HG02763 (cell line): ENCODE data around the gene CA7.
"Not testable (repeated sequence)": the region's sequence is repeated elsewhere in the genome, so short reads cannot be mapped to it uniquely, and the experiment has no call there.

ENCODE experiments used
- ATAC-seq: cut with Tn5 transposase; IDR thresholded peaks from one replicate; pipeline ENCODE4 v1.9.1; 2021; ENCODE audit warnings: mild to moderate bottlenecking, moderate library complexity; ENCODE audit not compliant: unreplicated experiment

CA7 gene

DNA sequence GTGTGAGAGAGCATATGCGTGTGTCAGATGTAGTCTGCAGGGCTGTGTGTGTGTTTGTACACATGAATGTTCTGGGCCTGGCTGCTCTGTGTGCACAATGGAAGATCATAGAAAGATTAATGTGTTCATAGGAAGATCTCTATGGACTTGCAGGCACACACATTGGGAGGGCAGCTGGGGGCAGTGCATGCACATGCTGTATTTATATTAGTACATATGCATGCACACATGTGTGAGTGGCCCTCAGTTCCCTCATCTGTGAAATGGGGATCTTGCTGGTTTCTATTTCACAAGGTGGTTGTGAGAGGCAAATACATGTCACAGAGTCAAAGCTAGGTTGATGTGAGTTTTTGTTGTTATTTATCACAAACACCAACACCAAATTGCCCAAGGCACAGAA is 2.1 kb downstream of the CA7 start:
- ATAC-seq, result no peak

DNA sequence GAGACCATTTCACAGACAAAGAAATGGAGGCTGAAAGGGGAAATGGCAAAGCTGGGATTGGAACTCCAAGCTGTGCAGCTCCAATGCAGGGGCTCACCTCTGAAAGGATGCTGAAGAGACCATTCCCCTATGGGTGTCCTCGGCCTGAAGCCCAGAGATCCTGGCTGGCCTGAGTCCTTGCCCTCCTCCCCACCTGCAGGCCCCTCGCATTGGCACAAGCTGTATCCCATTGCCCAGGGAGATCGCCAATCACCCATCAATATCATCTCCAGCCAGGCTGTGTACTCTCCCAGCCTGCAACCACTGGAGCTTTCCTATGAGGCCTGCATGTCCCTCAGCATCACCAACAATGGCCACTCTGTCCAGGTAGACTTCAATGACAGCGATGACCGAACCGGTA is 2.6 kb downstream of the CA7 start:
- ATAC-seq, result no peak

DNA sequence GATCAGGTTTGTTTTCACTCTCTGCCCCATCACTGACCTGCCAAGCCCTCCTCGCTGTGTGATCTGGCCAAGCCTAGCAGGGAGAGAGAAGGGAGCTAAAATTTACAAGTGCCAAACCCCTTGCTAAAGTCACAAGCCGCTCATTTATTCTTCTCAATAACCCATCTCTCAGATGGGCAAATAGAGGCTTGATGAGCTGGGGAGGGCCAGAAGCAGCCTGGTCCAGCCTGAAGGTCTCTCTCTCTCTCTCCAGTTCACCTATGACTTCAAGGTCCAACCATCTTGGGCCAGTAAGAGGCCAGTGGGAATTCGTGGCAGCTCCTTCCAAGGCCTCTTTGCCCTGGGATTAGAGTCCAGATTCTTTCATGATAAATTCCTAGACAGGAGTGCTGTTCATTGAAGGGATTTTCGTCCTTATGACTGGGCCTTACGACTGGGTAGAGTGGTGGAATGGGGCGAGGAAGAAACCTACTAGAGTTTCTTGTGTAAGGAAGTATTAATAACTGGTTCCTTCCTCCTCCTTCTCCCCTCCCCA is 3.4 kb downstream of the CA7 start:
- ATAC-seq, result no peak

DNA sequence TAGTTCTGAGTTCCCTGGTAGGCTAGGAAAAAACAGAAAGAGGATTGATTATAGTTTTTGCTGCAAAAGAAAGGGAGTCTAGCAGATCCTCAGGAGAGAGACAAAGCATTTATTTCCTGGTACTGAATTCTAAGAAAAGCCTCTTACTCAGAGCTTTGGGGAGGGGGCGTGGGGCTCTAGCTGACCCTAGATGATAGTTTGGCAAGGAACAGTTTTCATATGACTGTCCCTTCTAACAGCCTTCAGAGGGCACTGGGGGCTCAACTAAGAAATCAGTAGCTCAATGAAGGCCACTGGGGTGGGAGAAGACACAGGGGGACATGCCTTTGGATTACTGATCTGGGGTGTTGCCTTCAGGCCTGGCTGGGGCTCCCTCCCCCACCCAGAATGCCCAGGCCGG is 4.0 kb downstream of the CA7 start:
- ATAC-seq, result no peak

DNA sequence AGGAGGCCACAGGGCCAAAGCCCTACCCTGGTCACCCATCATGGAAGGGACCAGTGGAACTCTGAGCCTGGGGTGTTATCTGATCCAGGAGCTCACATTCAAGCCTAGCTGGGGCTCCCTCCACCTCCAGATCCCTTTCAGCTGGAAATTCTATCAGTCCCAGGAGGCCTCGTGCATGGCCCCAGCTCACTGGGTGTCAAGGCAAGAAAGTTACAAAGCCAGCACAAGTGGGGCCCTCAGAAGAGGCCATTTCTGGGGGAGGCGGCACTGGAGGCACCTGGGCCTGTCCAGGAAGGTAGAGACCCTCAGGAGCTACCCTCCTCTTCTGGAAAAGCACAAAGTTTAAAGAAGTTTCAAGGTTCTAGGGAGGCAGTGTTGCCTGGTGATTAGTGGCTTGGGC is 4.8 kb downstream of the CA7 start:
- no peak for ATAC-seq

DNA sequence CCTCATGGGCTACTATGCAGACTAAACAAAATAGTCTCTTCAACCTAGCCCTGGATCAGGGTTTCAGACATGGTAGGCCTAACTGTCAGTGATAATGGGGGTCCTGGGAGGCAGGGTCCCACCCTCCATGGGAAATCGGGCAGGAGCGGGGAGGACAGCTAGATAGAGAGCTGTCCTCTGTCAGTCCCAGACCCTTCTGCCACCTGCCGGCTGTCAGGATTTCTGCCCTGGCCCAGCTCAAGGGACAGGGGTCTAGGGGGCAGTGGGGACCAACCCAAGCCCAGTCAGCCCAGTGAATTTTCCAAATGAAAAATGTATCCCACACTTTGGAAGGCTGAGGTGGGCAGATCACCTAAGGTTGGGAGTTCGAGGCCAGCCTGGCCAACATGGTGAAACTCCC is 5.3 kb downstream of the CA7 start:
- no peak for ATAC-seq

DNA sequence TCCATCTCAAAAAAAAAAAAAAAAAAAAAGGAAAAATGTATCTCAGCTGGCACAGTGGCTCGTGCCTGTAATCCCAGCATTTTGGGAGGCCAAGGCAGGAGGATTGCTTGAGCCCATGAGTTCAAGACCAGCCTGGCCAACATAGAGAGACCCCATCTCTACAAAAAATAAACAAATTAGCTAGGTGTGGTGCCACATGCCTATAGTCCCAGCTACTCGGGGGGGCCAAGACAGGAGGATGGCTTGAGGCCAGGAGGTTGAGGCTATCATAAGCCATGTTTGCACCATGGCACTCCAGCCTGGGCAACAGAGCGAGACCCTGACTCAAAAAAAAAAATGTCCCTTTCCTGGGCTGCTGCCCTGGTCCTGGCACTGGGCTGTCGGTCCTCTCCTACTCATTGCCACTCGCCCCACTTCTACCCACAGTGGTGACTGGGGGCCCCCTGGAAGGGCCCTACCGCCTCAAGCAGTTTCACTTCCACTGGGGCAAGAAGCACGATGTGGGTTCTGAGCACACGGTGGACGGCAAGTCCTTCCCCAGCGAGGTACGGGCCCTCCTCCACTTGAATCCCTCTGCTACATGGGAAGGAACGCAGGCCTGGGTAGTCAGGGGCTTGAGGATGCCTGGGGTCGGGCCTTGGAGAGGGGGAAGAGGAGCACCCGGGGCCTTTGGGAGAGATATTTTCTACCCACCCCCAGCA is 6.1 kb downstream of the CA7 start:
- ATAC-seq, result no peak

DNA sequence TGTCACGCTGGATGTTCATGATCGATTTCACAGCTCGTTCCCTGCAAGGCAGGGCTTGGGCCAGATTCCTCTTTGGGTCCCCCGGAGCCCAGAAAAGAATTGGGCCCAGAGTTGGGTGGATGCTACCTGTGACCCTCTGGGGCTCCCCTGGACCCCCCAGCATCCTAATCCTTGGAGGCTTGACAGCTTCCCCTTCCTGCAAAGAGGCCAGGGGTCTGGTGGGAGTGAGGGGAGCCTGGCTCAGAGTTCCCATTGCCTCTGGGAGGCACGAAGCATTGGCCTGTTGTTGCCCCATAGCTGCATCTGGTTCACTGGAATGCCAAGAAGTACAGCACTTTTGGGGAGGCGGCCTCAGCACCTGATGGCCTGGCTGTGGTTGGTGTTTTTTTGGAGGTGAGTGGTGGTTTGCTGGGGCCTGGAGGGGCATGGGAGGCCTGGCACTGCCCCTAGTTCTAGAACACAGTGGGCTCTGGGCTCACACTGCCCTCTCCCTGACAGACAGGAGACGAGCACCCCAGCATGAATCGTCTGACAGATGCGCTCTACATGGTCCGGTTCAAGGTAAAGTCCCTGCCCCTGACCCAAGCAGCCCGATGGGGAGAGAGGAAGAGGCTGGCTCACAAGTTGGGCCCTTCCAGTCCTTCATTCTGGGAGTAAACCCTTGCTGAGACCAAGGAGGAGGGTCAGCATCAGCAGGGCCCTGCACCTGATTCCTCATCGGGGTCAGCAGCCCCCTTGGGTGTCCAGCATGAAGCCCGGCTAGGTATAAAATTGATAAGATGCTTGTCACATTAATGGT is 7.2 kb downstream of the CA7 start:
- ATAC-seq, result no peak

DNA sequence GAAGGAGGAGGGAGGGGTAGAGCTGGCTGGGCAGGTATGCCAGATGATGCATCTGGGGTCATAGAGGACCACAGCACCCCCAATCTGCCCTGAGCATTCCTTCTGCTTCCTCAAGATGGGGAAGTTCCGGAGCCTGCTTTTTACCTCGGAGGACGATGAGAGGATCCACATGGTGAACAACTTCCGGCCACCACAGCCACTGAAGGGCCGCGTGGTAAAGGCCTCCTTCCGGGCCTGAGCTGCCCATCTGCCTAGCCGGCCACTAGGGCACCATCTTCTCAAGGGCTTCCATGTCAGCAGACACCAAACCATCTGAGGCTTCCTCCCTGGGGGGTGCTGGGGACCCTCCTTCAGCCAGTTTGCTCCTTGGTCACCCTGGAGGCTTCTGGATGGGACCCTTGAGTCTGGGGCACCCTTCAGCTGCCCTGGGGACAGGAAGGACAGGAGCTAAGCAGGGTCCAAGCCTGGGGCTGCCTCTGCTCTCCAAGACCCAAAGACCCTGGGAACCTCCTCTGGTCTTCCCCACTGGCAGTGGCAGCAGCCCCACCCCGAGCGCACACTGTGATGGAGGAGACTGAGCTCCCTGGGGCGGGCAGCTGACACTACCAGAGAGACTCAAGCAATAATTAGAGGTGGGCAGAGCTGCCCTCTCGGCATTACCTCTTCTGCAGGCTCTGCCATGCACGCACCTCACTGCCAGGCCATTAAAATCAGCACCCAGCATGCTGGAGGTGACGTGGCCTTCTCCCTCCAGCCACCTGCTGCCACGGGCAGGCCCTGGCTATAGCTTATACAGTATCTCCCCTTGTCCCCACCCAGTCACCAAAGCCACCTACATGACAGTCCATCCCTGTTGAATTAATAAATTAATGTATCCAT is 9.3 kb downstream of the CA7 start:
- no peak for ATAC-seq

DNA sequence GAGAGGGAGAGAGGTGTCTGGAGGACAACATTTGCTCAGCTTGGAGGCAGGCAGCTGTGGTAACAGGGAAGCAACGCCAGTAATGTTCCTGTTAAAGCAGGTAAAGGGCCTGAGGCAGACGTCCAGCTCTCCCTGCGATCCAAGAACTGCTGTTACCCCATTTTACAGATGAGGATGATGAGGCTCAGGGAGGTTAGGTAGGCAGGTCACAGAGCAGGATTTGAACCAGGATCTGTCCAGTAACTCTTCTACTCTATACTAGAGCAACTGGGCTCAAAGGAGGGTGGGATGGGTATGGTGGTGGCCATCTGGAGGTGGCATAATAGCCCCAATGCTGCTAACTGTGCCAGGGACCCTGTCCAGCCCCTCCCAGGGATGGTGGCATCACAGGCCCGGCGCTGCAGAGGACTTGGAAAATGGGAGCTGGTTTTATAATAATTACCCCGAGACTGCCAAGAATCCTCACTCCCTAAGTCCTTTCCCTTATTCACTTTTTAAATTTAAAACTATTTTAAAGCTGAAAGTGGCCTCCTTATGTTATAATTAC is 12.0 kb downstream of the CA7 start:
- ATAC-seq, result no peak

DNA sequence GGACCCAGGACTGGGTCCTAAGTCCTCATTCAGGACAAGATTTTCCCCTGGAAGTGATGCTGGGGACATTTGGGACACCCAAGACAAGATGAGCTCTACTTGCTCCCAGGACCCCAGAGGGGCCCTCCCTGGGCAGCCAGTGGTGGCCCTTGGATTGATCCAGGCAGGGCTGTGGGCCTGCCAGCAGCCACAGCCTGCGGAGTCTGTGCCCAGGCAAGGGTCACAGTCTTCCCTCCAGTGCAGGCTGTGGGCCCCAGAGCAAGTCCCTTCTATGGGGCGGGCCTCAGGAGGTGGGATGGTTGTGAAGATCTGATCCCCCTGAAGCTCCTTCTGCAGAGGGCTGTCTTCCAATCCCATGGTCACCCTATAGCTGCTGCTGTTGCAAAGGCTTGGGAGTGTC is 12.6 kb downstream of the CA7 start:
- no peak for ATAC-seq

DNA sequence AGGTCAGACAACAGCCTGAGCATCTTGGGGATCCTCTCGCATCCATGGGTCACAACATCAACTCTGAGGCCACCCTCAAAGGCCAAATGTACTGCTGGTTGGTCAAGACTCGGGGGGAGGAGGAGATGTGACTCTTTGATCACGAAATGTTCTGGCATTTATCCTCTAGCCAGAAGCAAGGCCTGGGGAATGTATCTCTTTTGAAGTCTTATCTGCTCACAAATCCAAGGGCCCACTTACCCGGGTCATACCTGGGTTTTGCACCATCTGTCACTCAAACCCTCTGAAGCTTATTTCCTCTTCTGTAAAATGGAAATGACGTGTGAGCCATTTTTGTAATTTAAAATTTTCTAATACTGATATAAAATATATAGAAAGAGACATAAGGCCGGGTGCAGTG is 13.2 kb downstream of the CA7 start:
- ATAC-seq, result no peak

DNA sequence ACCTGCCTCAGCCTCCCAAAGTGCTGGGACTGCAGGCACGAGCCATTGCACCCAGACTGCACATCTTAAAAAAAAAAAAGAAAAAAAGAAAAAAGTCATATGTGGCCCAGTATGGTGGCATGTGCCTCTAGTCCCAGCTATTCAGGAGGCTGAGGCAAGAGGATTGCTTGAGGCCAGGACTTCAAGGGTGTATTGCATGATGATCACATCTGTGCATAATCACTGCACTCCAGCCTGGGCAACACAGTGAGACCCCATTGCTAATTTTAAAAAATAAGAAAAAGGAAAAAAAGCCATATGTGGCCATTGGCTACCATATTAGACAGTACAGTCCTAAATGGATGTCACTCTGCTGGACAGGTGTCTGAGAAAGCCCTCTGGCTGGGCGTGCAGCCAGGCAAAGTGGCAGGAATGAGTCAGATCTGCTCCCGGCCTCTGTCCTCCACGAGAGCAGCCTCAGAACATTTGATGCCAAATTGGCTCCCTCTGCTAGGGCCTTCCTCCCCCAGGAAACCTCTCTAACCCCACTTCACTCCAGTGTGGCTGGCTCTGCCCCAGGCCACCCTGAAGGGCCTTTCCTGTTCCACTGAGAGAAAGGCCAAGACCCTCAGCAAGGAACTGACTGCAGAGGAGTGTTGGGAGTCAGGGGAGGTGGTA is 14.7 kb downstream of the CA7 start:
- ATAC-seq, result no peak

DNA sequence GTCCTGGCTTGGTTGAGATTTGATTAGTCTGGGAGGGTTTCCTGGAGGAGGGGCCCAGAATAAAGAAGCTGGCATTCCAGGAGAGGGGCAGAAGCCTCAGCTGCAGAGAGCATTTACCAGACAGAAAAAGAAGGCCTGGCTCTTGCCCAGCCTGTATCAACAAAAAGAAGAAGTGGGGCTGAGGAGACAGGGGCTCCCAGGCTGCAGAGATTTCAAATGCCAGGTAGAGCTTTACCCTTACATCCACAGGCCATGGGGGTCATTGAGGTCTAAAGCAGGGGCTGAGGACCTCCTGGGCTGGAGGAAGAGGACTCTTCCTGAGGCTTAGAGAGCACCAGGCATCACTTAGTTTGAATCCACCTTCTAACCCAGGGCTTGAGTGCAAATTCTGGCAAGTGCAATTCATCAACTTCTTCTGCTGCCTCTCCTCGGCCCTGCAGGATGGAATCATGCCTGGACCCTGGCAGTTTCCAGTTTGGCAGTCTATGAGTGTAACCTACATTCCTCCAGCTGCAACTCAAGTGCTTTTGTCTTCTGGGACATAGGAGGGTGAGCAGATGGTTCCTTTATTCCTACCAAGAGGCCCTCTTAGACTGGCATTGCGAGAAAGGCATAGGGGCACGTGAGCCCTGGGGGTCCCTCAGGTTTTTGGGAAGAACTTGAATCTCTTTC is 15.3 kb downstream of the CA7 start:
- ATAC-seq, result no peak

DNA sequence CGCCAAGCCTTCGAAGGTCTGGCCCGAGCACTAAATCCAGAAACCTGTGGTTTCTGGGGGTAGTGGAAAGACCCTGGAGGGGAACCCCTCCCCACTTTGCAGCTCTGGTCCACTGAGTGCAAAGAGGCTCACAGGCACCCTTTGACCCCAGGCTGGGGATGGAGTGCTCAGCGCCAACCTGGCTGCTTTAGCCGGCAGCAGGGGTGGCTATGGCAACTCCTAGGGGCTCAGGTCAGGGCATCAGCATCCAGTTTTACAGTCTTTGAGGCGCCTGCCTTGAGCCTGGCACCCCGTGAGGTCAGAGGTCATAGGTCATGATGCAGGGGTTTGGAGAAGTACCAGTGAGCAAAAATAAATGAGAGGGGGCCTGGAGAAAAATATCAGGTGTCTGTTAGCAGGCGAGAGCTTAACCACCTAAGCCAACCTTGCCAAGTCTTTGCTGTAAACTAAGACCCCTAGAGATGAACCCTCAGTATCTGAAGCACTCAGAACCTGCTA is 17.9 kb downstream of the CA7 start:
- no peak for ATAC-seq

DNA sequence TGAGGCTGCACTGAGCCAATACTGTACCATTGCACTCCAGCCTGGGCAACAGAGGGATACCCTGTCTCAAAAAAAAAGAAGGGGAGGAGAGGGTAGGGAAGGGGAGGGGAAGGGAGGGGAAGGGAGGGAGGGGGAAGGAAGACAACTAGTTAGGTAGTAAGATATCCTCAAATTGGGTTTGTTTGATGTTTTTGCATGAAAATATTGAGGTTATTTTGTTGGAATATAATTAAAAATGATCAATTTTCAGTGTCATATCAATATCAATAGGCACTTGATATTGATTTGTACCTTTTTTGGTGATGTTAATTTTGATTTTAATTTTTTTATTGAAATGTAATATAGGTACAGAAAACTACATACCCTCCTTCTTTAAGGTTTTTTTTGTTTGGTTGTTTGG is 19.5 kb downstream of the CA7 start:
- ATAC-seq, result no peak

DNA sequence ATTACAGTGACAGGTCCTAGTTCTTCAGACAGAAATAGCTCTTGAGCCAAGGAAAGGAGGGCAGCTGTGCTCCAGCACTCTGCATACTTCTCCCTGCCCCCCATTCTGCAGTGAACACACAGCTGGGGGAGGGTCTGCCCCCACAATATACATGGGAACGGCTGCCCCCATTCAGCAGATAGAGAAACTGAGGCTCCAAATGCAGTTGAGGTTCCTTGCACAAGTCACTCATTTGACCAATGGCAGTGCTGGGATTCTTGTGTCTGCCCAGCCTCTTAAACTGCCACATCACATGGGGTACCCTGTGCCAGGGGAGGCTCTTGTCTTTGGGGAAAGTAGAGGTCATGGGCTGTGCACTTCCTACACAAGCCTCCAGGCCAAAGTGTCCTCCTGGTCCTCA is 25.2 kb downstream of the CA7 start:
- ATAC-seq, result no peak

DNA sequence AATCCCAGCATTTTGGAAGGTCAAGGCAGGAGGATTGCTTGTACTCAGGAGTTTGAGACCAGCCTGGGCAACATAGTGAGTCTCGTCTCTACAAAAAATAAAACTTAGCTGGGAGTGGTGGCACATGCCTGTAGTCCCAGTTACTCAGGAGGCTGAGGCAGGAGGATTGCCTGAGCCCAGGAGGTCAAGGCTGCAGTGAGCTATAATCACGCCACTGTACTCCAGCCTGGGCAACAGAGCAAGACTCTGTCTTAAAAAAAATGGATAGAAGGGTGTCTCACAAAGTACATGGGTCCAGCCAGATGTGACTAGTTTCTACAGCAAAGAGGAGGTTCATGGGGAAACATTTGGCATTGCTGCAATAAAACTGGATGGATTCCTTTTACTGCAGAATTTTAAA is 27.1 kb downstream of the CA7 start:
- ATAC-seq, result not testable (repeated sequence)

DNA sequence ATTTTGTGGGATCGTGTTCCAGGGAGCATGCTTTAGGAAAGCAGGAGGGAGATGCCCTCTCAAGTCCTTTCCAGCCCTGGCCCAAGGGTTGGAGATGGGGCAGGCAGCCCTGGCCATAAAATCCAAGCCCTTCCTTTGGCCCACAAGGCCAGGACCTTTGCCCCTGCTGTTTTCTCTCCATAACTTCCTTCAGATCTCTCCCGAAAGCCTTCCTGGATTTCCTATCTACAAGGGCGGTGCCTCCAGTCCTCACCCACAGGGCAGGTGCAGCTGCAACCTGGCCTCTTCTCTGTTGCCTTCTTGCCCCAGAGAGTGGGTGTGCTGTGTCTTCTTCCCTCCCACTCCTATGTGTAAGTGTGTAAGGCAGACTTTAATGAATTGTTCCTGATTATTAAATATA is 27.6 kb downstream of the CA7 start:
- ATAC-seq, result no peak

DNA sequence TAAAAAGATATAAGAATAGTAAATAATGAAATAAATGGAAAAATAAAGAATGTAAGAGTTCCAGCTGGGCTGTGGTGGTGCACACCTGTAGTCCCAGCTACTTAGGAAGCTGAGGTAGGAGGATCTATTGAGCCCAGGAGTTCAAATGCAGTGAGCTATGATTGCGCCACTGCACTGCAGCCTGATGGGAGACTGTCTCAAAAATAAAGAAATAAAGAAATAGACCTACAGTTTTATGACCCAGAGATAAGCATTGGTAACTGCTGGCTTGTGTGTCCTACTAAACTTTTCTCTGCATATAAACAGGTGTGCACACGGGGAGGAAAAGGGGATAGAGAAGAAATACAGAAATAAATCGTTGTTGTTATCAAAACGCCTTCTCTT is 28.3 kb downstream of the CA7 start:
- no peak for ATAC-seq
